Nephron (organoid): ENCODE results near the gene RPRD1A.

Source experiments
- H3K27ac Mint-ChIP-seq, 3 experiments: 2 replicates each; pipeline ENCODE4 v1.8.0; 2020; ENCODE audit warnings: mixed read lengths in 3 of 3, mild to moderate bottlenecking in 2 of 3, moderate library complexity in 1 of 3
- H3K27me3 Mint-ChIP-seq: 2 replicates; pipeline ENCODE4 v1.8.0; 2021; ENCODE audit warnings: low read depth, mild to moderate bottlenecking, moderate library complexity, mixed read lengths
- H3K36me3 Mint-ChIP-seq: 2 replicates; pipeline ENCODE4 v1.8.0; 2020; ENCODE audit warnings: low read depth, mixed read lengths
- H3K4me1 Mint-ChIP-seq: 2 replicates; pipeline ENCODE4 v1.8.0; 2020; ENCODE audit warnings: mixed read lengths
- H3K4me3 Mint-ChIP-seq, 3 experiments: 2 replicates each; pipeline ENCODE4 v1.8.0; 2020; ENCODE audit warnings: mild to moderate bottlenecking in 3 of 3, mixed read lengths in 3 of 3, moderate library complexity in 2 of 3
- H3K9me3 Mint-ChIP-seq: 2 replicates; pipeline ENCODE4 v1.8.0; 2020; ENCODE audit warnings: mixed read lengths
- CTCF ChIP-seq, 3 experiments: fragments of 200-600 bp; sonication (generic); IDR thresholded peaks; one replicate each; pipeline ENCODE4 v1.5.0; 2021; ENCODE audit warnings: antibody characterized with exemption in 3 of 3; ENCODE audit not compliant: unreplicated experiment in 3 of 3

RPRD1A gene

DNA sequence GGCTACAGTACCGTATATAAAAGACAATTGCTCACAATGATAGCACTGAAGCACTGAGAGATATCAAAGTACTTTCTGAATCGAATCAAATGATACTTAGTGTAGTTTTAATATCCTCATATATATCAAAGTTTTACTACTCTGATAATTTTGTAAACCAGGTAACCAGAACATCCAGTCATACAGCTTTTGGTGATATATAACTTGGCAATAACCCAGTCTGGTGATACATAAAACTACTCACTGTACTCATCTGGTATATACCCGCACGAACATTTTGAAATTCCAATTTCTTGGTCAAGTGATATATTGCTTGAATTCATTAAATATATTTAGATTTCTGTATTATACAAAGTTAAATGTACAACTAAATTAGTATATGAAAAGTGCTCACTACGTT is 41.2 kb upstream of the RPRD1A start:
- H3K36me3 Mint-ChIP-seq = peaks cover 44% of the 10 kb centered on the region
- no peak for TF ChIP-seq CTCF (IDR thresholded peaks at IDR 0.05; ENCODE audit: unreplicated experiment in 3 of 3)
- H3K9me3 Mint-ChIP-seq = peaks cover 6% of the 10 kb centered on the region
- no peak overlapping the region for H3K4me3 Mint-ChIP-seq
- no peaks in the 10 kb centered on the region for H3K27me3 Mint-ChIP-seq
- no peaks in the 10 kb centered on the region for H3K4me1 Mint-ChIP-seq
- H3K27ac Mint-ChIP-seq = no peak overlapping the region

DNA sequence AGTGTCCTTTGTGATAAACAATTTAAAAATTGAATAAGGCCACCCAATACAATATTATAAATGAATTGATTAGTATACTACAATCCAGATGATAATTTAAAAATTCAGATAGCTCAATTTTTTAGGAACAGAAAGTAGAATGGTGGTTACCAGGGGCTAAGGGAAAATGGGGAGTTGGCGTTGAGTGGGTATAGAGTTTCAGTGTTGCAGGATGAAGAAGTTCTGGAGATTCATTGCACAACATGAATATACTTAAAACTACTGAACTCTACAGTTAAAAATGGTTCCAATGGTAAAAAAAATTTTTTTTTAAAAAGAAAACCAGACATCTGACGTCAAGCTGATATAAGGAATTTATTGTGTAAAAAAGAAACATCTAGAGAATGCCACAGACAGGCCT is 40.8 kb upstream of the RPRD1A start:
- no peak overlapping the region for H3K4me3 Mint-ChIP-seq
- H3K27me3 Mint-ChIP-seq = no peaks in the 10 kb centered on the region
- H3K27ac Mint-ChIP-seq = no peak overlapping the region
- H3K9me3 Mint-ChIP-seq = peaks cover 8% of the 10 kb centered on the region
- no peaks in the 10 kb centered on the region for H3K4me1 Mint-ChIP-seq
- no peak for TF ChIP-seq CTCF (IDR thresholded peaks at IDR 0.05; ENCODE audit: unreplicated experiment in 3 of 3)
- peaks cover 42% of the 10 kb centered on the region for H3K36me3 Mint-ChIP-seq

GRCh38 chr18:36107477-36107876 is 40.1 kb upstream of the RPRD1A start:
- H3K27me3 Mint-ChIP-seq = no peaks in the 10 kb centered on the region
- H3K4me1 Mint-ChIP-seq = no peaks in the 10 kb centered on the region
- H3K36me3 Mint-ChIP-seq = peaks cover 36% of the 10 kb centered on the region
- H3K27ac Mint-ChIP-seq = no peak overlapping the region
- no peak overlapping the region for H3K4me3 Mint-ChIP-seq
- H3K9me3 Mint-ChIP-seq = peaks cover 13% of the 10 kb centered on the region
- TF ChIP-seq CTCF (IDR thresholded peaks at IDR 0.05; ENCODE audit: unreplicated experiment in 3 of 3) = no peak

DNA sequence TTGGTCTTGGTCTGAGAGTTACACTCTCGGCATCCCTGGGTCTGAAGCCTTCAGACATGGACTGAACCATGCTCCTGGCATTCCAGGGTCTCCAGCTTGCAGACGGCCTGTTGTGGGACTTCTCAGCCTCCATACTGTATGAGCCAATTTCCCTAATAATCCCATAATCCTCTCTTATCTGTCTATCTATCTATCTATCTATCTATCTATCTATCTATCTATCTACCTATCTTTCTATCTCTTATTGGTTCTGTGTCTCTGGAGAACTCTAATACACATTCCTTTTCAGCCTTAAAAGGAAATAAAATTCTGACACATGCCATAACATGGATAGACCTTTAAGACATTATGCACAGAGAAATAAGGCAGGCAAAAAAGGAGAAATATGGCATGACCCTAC is 37.4 kb upstream of the RPRD1A start:
- Mint-ChIP-seq H3K27ac (no peak overlapping the region), H3K27me3 (peaks cover 4% of the 10 kb centered on the region), H3K9me3 (peaks cover 15% of the 10 kb centered on the region), H3K4me3 (no peak overlapping the region), H3K4me1 (no peaks in the 10 kb centered on the region), H3K36me3 (peaks cover 17% of the 10 kb centered on the region)
- TF ChIP-seq CTCF (IDR thresholded peaks at IDR 0.05; ENCODE audit: unreplicated experiment in 3 of 3) = no peak

DNA sequence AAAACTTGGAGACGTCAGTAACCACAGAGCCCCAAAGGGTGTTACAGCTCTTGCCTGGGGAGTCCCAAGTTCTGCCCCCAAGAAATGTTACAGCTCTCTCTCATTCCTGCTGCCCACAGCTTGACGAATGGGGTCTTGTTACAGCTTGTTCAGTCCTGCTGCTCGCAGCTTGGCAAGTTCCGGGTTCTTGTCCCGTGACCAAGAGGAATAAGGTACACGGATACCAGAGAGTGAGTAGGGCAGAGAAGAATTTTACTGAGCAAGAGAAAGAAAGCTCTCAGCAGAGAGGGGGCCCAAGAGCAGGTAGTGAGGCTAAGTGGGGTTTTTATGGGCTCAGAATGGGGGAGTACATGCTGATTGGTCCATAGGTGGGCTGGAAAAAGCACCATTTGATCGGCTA is 34.6 kb upstream of the RPRD1A start:
- H3K4me1 Mint-ChIP-seq = no peaks in the 10 kb centered on the region
- TF ChIP-seq CTCF (IDR thresholded peaks at IDR 0.05; ENCODE audit: unreplicated experiment in 3 of 3) = no peak
- no peak overlapping the region for H3K27ac Mint-ChIP-seq
- H3K36me3 Mint-ChIP-seq = no peaks in the 10 kb centered on the region
- peaks cover 15% of the 10 kb centered on the region for H3K9me3 Mint-ChIP-seq
- no peak overlapping the region for H3K4me3 Mint-ChIP-seq
- H3K27me3 Mint-ChIP-seq = peaks cover 4% of the 10 kb centered on the region

- Mint-ChIP-seq H3K4me3 (no peak overlapping the region), H3K36me3 (no peaks in the 10 kb centered on the region), H3K9me3 (peaks cover 11% of the 10 kb centered on the region), H3K27me3 (peaks cover 4% of the 10 kb centered on the region), H3K4me1 (no peaks in the 10 kb centered on the region), H3K27ac (no peak overlapping the region)
- TF ChIP-seq CTCF (IDR thresholded peaks at IDR 0.05; ENCODE audit: unreplicated experiment in 3 of 3) = no peak
Observed at GRCh38 chr18:36099311-36099710, 32.0 kb upstream of the RPRD1A start.
